GM19238 (cell line): ENCODE results near the gene PRKD2.
A peak's percentile ranks its signal among the peaks of the same experiment; 100 is the strongest.
"Not testable (repeated sequence)": the region's sequence is repeated elsewhere in the genome, so short reads cannot be mapped to it uniquely, and the experiment has no call there.

Experiments
- DNase-seq: peaks from one replicate; pipeline ENCODE4 v3.0.0; 2011; ENCODE audit warnings: low spot score; ENCODE audit not compliant: insufficient read length

The PRKD2 gene

DNA sequence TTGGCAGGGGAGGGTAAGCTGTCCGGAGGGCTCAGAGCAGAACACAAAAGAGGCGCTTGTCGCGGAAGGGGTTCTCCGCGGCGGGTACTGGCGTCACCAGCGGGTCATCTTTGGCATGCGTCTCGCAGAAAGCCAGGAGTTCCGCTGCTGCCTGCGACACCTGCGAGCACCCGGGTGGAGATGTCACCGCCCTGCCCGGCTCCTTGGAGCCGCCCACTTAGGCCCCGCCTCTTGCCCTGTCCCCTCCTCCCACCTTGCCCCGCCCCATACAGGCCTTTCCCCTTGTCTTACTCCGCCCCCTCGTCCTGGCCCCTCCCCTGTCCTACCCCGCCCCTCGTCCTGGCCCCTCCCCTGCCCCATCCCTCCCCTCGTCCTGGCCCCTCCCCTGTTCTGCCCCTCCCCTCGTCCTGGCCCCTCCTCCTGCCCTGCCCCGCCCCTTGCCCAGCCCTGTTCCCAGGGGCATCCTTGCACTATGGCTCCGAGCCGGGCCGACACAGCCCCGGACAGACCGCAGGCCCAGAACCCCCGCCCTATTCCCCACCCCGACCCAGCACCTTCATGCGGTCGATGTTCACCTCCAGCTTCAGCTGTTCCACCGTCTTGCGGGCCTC lies 82.8 kb downstream of the PRKD2 start:
- peak; percentile 90 for DNase-seq

DNA sequence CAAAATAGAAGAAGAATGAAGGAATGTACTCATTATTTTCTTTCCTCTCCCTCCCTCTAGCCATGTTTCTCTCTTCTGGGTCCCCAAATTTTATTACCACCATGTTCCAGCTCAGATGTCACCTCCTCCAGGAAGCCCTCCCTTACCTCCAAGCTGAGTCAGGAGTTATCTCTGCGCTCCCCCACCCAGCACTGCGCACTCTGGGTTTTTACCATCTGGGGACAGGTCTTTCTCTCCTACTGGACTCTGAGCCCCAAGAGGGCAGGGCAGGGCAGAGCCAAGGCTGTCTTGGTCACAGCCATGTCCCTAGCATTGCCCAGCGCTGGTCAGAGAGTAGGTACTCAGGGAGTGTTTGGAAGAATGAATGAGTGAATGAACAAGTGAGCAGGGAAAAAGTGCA lies 83.8 kb downstream of the PRKD2 start:
- DNase-seq, result no peak

DNA sequence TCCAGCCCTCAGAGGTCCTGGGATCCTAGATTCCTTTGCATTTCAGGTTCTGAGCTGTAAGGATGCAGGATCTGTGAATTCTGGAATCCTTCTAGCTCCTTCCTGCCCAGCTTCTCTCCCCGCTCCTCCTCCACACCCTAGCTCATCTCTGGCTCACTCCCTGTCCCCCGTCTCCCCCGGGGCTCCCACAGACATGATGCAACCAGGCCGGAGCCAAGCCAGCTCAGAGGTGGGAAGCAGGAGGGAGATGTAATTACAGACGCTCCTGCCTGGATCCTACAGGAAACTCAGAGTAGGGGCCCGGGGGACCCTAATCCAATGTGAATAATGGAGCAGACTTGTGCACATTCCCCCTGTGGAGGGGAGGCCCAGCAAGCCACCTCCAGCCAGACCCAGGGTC lies 85.4 kb downstream of the PRKD2 start:
- no peak for DNase-seq

DNA sequence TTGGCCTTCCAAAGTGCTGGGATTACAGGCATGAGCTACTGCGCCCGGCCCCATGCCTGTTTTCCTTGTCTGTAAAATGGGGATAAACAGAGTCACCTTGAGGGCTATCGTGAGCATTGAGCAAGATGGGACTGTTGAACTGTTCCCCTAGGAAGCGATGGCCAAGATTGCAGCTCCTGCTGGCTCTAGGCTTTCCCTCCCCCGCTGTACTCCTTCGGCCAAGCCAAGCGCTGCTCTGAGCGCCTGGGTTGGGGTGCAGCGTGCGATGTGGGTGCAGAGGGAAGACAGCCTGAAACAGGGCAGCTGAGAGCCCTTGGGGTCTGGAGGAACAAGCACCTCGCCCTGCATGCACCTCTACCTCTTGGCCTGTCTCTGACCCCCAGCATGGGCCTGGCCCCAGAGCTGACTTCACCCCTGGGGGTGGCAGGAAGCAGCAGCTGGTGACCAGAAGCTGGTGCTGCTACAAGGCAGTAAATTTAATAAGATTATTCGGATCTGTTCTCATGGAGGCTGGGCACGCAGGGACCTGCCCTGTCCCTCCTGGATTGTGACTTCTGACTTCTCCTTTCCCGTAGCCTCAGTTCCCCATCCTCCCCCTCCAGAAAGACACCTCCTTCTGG lies 86.2 kb downstream of the PRKD2 start:
- no peak for DNase-seq

DNA sequence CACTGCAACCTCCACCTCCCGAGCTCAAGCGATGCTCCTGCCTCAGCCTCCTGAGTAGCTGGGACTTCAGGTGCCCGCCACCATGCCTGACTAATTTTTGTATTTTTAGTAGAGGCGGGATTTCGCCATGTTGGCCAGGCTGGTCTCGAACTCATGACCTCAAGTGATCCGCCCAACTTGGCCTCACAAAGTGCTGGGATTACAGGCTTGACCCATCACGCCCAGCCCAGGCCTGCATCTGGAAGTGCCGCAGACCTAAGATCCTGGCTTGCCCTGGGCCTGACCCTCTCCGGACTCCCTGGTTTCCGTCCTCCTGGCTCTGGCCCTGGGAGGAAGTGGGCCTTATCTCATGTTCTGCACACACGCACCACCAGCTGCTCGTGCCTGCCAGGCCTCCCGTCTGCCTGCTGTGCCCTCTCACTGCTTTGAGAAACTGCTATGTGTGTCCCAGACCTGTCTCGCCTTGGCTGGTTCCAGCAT lies 87.3 kb downstream of the PRKD2 start:
- no peak for DNase-seq

DNA sequence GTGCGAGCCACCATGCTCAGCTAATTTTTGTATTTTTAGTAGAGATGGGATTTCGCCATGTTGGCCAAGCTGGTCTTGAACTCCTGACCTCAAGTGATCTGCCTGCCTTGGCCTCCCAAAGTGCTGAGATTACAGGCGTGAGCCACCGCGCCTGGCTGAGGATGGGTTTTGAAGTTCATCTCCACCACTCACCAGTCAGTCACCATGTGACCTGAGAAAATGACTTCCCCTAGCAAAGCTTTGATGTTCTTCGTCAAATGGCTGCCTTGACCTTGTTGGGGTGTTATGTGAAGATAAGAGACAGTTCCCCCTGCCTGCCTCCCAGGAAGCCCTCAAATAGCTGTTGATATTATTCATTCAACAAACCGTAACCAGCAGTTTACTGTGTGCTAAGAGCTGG lies 87.9 kb downstream of the PRKD2 start:
- DNase-seq, result not testable (repeated sequence)

DNA sequence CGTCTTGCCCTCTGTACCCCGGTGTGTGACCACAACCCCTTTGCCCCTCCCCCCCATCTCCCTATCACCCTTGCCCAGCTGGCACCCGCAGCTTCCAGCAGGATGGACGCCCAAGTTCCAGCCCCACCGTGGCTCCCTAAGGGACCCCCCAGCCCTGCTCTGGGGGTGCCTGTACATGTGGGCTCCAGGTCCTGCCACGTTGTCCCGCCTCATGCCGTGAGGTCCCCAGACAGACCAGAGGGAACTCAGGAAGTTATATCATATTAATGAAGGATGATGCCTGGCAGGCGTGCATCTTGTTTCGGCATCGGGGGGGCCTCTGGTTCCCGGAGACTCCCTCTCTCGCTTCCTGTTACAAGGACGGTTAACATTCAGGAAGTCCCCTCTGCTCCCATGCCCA lies 90.5 kb downstream of the PRKD2 start:
- no peak for DNase-seq

DNA sequence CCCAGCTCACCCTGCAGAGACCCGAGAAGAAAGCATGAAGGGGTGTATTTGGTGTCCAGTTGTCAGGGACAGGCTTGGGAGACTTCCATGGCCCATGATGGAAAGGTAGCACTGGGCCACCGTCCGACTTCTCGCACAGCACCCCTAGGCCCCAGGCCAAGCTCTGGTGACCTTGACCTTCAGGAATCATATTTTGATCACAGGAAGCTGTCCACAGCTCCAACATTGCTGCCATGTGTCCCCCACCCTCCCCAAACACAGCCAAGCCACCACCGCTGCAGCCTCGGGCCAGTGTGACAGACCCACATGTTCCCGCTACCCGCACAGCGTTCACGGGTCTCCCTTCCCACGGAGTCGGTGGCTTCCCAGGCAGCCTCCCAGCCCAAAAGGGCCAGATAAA lies 91.2 kb downstream of the PRKD2 start:
- no peak for DNase-seq

DNA sequence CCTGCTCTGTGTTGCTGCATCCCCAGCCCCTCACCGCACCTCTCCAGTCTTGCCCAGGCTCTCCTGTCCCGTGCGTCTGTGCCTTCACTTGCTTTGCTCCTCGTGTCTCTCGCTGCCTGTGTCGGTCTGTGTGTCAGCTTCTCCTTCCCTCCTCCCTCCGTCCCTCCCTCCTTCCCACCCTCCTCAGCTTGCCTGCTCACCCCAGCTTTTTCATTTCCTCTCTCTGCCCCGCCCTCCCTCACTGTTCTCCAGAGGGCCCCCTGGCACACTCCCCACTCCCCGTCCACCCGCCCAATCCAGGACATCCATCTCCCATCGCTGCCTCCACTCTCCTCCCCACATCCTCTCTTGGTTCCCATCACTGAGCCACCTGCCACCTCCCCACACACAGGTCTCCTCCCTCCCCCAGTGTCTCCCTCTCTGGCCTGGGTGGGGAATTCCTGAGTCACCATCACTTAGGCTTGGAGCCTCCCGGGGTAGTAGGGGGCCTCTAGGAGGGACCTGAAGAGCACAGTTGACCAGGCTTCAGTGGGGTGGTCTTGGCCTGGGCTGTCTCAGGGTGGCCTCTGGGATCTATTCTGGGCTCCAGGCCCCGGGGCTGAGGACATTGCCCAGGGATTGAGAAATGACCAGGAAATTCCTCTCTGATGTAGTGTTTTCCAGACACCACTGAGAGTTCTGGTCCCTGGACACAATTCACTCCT lies 91.8 kb downstream of the PRKD2 start, which contains the start of gene PTGIR:
PTGIR (minus strand) TSS at position 132 of the 704 bp plus-strand sequence. CDS start 864 bp downstream, outside the sequence.
- DNase-seq, result no peak
